ENCODE results near the gene TBC1D2. TPM values are rescaled to one million over a fixed set of nuclear protein-coding genes. Genes with fewer than 3 reads are reported as not detected.

Gene TBC1D2
- polyA plus RNA-seq, 12 donors: 1.4 to 3.3 (median 2.0) TPM; not detected in 1

DNA sequence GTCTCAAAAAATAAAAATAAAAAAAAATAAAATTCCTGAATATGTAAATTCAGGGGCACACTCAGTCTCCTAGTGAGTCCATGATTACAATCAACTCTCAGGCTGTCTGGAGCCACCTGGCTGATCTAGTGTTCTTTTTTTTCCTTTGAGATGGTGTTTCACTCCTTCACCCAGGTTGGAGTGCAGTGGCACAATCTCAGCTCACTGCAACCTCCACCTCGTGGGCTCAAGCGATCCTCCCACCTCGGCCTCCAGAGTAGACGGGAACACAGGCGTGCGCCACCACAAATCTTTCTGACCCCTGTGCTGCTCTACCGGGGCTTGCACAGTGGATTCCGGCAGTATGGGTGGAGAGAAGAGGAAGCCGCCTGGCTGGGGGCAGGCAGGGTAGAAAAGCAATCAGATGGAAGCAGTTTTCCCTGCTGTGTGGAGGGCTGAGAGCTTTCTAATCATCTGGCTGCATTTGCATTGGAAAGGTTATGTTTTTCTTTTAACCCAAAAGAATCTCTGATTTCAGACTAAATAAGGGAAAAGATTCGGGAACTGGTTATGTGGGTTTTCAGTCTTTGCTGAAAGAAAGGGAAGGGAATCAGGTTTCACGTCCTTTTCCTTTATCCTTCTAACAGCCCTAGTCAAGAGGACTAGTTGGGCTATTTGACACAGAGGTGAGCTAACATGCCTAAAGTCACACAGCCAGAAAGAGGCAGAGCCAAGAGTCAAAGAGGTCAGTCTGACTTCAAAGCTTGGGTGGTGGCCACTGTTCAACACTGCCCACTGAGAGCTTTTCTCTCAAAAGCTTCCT is 36.7 kb downstream of the TBC1D2 start:
- no peak for DNase-seq

DNA sequence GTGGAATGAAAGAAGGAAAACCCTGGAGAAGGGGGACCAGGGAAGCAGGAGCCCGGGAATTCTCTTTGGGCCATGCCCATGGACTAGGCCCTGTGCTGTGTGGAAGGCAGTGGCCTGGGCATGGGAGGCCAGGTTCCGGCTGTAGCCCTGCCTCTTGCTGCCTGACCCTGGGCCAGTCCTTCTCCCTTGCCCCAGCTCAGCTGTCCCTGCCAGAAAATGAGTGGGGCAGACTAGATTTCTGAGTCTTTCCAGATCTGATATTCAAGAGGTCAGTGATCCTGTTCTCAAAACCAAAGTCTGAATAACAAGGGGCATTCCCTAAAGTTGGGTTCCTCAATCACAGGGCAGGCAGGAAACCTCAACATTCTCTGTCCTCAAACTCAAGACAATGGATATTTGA is 38.2 kb downstream of the TBC1D2 start:
- no peak for DNase-seq

DNA sequence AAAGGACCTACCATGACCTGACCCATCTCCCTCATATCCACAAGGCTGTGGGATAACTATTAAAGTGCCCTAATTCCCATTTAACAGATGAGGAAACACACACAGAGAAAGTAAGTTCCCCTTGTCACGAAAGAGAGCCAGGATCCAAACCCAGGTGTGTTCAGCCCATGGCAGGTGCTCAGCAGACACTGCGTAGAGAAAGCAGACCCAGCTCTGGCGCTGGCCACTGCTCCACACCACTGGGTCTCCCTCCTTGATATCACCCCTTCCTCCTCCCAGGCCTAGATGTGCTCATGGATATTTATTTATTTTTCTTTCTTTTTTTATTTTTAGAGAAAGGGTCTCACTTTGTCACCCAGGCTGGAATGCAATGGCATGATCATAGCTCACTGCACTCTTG is 39.1 kb downstream of the TBC1D2 start:
- DNase-seq: no peak

DNA sequence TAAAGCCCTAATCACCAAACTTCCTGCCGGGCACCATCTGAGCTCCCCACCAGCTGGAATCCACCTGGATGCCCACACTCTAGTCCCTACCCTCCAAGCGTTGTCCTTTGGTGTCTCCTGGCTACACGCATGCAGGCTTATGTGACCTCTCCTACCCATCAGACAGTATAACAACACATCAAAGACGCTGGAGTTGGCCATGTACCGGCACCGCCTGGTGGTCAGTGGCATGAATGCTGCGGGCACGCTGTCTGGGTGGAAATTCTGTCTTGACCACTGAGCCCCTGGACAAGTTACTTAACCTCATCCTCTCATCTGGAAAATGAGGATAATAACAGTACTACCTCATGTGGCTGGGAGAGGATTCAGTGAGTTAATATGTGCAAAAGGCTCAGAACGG is 39.6 kb downstream of the TBC1D2 start:
- DNase-seq: no peak

DNA sequence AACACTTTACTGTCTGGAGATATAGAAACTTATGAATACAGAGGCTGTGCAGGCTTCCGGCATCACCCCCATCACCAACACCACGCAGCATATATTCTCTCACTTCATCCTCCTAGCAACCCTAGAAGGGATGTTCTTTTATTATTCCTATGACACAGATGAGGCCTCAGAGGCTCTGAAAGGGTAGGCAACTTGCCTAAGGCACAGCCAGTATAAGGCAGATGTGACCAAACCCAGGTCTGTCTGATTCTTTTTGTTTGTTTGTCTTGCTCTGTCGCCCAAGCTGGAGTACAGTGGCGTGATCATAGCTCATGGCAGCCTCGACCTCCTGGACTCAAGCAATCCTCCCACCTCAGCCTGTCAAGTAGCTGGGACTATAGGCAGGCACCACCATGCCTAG is 40.2 kb downstream of the TBC1D2 start:
- no peak for DNase-seq

DNA sequence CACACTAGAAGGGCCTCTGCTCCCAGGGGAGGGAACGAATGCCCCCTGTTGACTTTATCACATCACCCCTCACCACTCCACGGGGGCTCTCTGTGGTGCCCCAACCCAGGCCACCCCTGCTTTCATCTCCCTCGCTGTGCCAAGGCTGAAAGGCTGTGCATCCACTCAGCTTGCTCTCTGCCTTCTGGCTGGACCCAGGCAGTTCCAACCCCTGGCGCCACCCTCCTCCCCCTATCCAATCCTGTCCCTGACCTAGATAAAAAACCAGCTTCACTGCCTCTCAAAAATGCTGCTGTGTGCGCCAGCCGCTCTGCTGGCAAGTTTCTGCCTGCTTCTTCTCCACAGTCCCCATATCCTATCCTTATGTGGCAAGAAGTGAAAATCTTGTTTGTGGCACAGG is 40.6 kb downstream of the TBC1D2 start:
- no peak for DNase-seq

DNA sequence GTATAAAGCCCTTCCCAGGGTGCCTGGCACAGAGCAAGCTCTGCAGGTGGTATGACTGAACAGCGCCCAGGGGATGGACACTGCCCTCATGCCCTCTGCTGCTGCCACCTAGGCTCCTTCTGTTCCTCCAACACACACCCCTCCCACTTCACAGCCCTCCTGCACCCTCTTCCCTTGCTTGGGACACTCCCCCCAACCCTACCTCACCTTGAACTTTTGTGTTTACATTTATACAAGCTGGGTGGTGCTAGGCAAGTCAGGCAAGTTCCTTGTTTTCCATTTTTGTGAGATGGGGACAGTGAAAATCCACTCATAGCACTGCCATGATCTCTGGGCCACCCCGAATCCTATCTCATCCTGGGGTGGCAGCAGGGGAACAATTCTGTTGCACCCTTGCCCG is 44.2 kb downstream of the TBC1D2 start:
- DNase-seq: no peak

DNA sequence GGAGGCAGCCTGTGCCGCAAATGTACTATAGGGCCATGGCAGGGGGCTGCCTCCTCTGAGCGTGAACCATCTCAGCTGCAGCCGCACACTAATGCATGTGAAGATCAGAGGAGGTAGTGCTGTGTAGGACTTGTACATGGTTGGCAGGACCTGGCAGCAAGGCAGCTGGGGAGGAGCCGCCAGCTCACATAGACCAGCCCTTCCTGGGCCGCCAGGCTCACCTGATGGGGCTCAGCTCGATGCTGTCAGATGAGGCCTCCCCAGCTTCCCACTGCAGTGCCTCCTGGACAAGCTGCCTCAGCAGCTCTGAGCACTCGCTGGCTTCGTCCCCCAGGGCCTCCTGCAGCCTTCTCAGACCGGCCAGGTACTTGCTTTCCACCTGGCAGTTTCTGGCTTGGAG is 45.0 kb downstream of the TBC1D2 start:
- DNase-seq: no peak

DNA sequence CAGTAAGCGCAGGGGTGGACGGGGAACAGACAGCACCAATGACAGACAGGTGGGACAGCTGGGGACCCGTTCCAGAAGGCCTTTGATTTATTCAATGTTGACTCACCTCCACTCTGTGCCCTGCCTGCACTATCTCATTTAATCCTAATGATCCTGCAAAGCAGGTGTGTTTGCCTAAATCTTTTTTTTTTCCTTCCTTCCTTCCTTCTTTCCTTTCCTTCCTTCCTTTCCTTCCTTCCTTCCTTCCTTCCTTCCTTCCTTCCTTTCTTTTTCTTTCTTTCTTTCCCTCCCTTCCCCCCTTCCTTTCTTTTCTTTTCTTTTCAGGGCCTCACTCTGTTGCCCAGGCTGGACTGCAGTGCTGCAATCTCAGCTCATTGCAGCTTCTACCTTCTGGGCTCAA is 45.9 kb downstream of the TBC1D2 start:
- no peak for DNase-seq

DNA sequence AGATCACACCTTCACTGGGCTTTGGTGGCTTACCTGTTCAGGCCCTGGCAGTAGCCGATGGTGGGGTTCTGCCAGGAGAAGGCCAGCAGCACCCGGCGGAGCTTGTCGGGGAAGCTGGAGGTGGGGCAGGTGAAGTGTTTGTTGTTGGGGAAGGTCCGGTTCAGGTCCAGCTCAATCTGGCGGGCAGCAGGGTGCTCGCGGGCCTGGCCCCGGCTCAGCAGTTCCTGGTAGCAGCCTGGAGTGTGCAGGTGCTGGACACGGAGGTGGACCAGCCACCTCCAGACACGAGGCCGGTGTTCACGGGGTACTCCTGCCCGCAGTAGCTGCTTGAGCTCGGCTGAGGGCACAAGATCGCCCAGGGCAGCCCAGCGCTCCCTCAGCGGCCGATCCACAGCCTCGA is 46.8 kb downstream of the TBC1D2 start:
- no peak for DNase-seq

DNA sequence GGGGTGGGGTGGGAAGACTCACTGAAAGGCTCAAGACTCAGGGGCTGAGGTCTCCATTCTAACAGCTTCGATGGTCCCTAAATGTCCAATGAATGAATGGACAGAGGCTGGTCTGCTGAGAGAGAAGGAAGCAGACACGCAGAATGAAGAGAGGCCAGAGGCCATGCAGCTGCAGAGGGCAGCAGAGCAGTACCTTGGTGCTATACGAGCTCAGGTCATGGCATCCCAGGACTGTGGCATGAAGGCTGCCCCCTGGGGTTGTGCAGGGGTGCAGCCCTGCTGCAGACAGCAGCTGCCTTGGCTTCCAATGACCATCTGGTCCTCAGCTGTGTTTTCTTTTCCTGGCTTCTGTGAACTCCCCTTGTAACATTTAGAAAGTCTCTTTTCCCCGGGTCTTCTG is 47.8 kb downstream of the TBC1D2 start:
- DNase-seq: no peak

DNA sequence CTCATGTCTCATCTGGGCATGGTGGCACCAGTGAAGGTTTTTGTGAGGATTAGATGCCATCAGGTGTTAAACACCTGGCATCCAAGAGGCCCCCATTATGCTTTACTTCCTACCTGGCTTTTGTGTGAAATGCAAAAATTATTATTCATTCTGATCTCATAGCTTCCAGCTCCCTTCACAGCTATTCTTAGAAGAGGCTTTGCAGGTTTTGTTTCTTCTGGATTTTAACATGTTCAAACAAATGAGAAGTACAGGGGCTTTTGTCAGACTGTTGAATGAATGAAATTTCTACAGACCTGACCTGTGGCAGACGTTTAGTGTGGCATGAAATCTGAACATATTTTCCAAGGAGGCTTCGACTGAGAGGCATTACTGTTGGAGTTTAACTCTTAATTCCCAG is 48.7 kb downstream of the TBC1D2 start:
- DNase-seq: no peak

DNA sequence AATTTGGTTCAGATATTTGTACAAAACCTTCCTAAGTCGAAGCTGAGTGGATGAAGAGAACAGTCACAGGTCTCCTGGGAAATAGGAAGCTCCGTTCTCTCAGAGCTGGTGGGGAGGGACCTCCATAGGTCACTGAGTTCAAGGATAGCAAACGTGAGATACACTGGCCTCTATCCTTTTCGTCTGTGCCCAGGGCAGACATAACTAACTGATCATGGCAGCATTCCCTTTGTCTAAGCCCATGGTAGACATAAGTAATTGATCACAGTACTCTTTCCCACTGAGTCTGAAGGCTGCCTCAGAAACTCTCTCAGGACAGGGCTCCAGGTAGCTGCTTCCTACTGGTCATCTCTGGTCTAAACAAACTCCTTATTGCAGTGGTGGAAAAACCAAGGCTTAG is 50.8 kb downstream of the TBC1D2 start:
- DNase-seq: no peak

DNA sequence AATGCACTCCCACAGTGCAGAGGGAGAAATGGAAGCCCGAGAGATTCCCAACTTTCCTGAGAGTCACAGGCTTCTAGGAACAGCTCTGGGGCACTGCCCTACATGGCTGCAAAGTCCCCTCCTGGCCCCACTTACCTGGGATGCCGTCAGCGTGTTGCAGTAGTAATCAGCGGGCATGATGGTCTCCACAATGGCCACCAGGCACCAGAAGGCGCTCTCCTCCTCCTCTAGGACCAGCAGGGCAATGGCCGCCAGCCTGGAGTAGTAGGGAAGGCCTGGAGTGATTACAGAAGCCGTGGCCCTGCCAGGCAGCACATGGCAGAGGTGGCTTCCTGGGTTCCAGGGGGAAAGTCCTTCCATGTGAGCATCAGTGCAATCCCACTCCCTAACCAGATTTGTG is 52.3 kb downstream of the TBC1D2 start:
- DNase-seq: no peak

DNA sequence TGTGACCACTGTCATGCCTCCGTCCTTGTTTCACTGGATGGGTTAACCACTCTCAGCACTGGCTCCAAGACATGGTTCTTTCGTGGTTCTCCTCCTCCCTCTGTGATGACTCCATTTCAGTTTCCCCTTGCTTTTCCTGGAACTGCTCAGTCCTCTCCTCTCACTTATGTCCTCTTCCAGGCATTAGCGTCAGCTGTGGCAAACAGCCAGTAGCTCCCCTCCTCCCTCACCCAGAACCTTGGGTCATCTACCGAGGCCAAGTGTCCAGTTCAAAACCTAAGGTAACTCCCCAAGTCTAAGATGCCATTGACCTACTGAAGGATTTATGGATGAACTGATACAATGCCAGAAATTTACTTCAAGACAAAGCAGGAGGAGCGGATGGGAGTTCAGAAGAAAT is 53.2 kb downstream of the TBC1D2 start:
- DNase-seq: no peak

DNA sequence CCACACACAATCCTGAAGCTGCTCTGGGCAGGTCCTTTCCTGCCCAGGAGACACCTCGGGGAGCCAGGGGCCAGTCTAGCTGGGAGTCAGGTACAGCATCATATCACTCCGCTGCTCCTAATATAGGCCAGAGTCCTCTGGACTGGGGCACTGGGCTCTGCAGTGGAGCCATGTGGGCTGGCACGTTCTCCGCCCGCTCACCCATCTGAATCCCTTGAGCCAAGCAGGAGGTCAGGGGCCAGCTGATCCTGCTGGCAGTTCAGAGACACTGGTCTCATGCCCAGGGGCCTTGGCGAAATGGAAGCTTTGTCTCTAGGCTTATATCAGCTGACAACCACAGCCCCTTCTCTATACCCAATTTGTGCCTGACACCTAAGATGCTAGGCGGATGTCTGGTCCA is 53.7 kb downstream of the TBC1D2 start:
- DNase-seq: no peak

DNA sequence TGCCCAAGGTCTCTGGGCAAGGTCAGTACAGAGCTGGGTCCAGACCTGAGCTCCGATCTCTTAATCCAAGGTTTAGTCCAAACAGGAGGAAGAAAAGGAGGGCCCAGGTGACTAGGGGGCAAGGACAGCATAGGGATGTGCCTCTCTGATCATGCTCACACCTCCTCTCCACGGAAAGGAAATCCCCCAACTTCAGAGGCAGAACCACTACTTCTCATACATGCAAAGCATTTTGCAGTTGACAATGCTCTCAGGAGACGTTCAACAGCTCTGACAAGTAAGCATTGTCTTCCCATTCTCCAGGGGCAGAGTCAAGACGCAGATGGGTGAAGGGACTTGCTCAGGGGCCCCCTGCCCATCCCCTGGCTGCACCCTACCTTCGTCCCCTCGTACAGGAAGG is 54.3 kb downstream of the TBC1D2 start:
- DNase-seq: no peak

DNA sequence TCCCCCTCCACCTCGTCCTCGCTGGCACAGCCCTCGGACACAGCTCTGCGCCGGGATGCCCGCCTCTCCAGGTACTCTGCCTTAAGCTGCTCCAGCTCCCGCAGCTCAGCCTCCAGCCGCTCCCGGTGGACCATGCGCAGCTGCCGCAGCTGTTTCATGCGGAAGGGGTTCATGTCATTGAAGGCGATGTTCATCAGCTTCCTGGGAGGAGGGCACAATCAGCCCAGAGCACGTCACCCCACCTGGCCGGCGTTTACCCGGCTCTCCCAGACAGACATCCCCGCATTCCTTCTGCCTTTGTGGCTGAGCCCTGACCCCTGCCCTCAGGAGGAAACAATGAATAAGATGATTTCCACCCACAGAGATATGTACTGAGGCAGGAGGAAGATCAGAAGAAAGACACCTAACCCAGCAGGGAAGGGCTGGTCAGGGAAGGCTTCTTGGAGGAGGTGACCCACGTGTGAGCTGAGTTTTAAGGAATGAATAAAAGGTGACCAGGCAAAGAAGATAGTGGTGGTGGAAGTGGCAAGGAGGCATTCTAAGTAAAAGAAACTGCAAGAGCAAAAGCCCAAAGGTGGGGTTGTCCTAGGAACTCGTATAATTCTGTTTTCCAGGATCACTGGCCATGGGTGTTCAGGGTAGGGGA is 55.9 kb downstream of the TBC1D2 start:
- no peak for DNase-seq

DNA sequence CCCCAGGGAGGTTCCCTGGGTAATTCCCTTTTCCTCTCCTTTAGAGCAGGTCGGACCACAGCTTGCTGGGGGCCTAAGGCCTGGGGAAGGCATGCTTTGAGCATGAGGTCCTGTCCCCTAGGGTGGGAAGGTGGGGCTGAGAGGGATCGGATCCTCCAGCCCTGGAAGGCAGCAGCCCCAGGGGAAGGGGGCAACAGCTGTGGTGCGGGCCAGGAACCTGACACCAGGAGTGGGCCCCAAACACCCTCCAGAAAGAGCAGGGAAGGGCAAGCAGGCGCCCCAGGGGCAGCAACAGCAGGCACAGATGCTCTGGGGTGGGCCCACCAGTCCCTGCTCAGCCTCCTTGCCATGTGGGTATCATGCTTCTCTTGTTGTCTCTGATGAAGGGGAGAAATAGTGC is 59.8 kb downstream of the TBC1D2 start:
- DNase-seq: no peak

DNA sequence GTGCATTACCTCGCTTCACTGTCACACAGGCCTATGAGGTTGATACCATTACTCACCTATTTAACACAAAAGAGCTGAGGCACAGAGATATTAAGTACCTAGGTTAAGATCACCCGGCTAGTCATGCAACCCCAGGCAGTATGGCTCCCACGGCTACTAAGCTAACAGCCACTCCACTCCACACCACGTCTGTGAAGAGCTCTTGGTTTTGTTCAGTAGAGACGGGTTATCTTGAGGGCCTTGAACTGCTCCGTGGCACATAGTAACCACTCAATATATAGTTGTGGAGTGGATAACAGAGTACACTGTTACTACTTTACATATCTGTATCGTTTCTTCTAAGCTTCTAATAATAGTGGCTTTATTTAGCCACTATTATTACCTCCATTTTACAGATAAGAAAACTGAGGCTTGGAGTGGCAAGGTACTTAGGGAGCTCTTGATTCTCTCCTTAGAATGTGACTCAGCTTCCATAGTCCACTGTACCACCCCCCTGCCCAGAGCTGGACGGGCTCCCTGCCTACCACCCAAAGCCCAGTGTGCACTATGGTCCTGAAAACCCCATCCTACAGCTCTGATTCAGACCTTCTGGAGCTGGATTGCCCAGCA is 62.0 kb downstream of the TBC1D2 start:
- no peak for DNase-seq

DNA sequence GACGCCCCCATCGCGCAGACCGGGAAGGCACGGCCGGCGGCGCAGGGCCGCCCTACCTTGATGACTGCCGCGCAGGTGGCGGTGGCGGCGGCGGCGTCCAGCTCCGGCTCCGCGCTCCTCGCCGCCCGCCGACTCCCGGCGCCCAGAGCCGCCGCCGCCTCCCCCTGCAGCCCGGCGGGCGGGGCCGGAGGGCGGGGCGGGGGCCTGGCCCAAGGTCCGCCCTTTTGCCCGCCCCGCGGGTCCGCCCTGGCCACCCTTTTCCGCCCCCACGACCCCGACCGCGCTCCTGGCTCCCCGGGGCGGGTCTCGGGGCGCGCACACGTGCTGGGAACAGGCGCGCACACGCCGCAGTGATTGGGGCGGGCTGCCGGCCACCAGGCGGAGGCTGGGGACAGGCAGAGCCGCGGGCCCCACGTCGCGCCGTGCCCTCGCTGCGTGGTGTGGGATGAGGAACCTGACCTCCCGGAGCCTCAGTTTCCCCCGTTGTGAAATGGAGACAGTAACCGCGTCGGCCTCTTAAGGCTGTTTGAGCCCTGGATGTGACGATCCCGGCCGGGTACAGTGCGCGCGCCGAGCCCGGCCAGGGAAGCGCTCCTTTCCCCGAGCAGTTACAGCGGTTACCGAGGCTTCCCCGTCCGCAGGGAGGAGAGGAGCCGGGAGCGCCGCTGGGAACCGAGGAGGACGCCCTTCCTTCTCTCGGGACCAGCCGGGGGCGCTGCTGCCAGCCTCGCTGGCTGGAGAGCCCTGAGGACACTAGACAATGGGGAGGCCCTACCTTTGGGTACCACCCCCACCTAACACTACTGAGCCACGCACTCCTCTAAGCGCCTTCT is 62.7 kb downstream of the TBC1D2 start, which contains the start of gene CORO2A:
Gene CORO2A, minus strand, starts transcription at position 135 of the 833 bp plus-strand sequence. CDS start 34,977 bp downstream, outside the sequence.
- DNase-seq: peak; percentile 31

All from muscle of arm (tissue), 12 donors.